Pancreas (tissue), 10 donors: ENCODE results near the gene TTLL8. TPM values are rescaled to one million over a fixed set of nuclear protein-coding genes. Genes with fewer than 3 reads are reported as not detected.
A peak's percentile ranks its signal among the peaks of the same experiment; 100 is the strongest.

Experiments
- ATAC-seq, 4 donors: fragments of 200-7000 bp; cut with Tn5 transposase; one replicate each; pipeline versions ENCODE4 v1.8.0 to v1.9.1; 2020; ENCODE audit warnings: mild to moderate bottlenecking in 4 of 4, moderate library complexity in 4 of 4
- DNase-seq, 6 donors: peaks; one replicate each; pipeline ENCODE4 v3.0.0-alpha.2; 2020
- FAIRE-seq: peaks from 2 replicates; lab custom pipeline; 2012; peaks lifted over from hg19 to GRCh38; lab: Jason Lieb, UNC
- H3K27ac ChIP-seq, 4 donors: fragments of 200-600 bp; sonication (generic); 1 replicate in 3 of 4; 2 replicates in 1 of 4; pipeline versions ENCODE4 v1.5.0 to v1.8.0; 2020
- H3K27me3 ChIP-seq, 4 donors: fragments of 200-600 bp; one replicate each; pipeline ENCODE4 v1.8.0; 2021
- H3K36me3 ChIP-seq, 3 donors: fragments of 200-600 bp; sonication (generic) in 1 of 3; one replicate each; pipeline versions ENCODE4 v1.5.0 to v1.8.0; 2020 to 2021
- H3K4me1 ChIP-seq, 3 donors: fragments of 200-600 bp; one replicate each; pipeline ENCODE4 v1.8.0; 2021
- H3K4me3 ChIP-seq, 4 donors: fragments of 200-600 bp; sonication (generic) in 2 of 4; one replicate each; pipeline versions ENCODE4 v1.5.0 to v1.8.0; 2020 to 2021
- H3K9me3 ChIP-seq, 4 donors: fragments of 200-600 bp; one replicate each; pipeline ENCODE4 v1.8.0; 2021
- WGBS, 2 donors: extraction: QIAGEN DNeasy Blood & Tissue Kit; methylation state at CpG; one replicate each; pipeline ENCODE4 v1.1.7; 2013; 5-methylcytosine and 5-hydroxymethylcytosine counted together
- intact Hi-C, 3 donors: fragments of 100-400 bp; cut with DNase I; formaldehyde crosslinking; loops; one replicate each; pipeline versions ENCODE4 v1.11.1 to v1.14.2; 2022
- polyA plus RNA-seq, 2 donors: library from polyadenylated mRNA; stranded (reverse); fragments of 200-250 nt; gene quantifications; one replicate each; pipeline ENCODE4 v1.2.3, GENCODE V29; 2013
- total RNA-seq, 6 donors: library from RNA; stranded (reverse); fragmentation: NEBNext Ultra II Directional in 4 of 6; extraction: Animal tissue kit (Norgen Biotek cat#: 25700) in 4 of 6; gene quantifications; one replicate each; pipeline versions ENCODE4 v1.2.1 to v1.2.4, GENCODE V29; 2021 to 2023
- TF ChIP-seq, protein P1 (sequence below), 4 donors: fragments of 200-600 bp; sonication (generic) in 3 of 4; IDR thresholded peaks; one replicate each; pipeline versions ENCODE4 v1.5.0 to v1.8.0; 2021; ENCODE audit warnings: antibody characterized with exemption in 4 of 4
- donor health status: healthy with polysubstance abuse.
- donor health status: DM: no; HTN: no; CAD: no; lungs with moderate emphysema.
- donor health status: DM: no; HTN: no; CAD: no.
- donor health status: control.
- donor health status: control.
- donor health status: Bipolar disorder and iron deficiency.
- donor health status: DM: yes; HTN: yes; CAD: no.
- donor health status: DM: no; HTN: no; CAD: no.
- donor health status: DM: no; HTN: no; CAD: no.
- donor health status: DM: yes; HTN: yes; CAD: no.

TTLL8 gene
- total and polyA plus RNA-seq, 8 donors: not detected

- Histone ChIP-seq H3K36me3 (no peaks in the 10 kb centered on the region), H3K4me1 (no peaks in the 10 kb centered on the region), H3K27me3 (no peaks in the 10 kb centered on the region), H3K4me3 (no peak overlapping the region), H3K9me3 (no peaks in the 10 kb centered on the region), H3K27ac (no peak overlapping the region)
- FAIRE-seq (no peak), ATAC-seq (no peak), DNase-seq (peak in 3 of 6 donors; percentile 21 to 71 (median 50))
- WGBS, 2 donors: 83 to 85% methylated on average over 21 of the region's 21 CpGs
- intact Hi-C loops: loop anchor here in 1 of 3 donors (5.0 kb wide), 1 partner anchor 62 kb away; no protein-coding TSS in a partner anchor
- TF ChIP-seq, protein P1, sequence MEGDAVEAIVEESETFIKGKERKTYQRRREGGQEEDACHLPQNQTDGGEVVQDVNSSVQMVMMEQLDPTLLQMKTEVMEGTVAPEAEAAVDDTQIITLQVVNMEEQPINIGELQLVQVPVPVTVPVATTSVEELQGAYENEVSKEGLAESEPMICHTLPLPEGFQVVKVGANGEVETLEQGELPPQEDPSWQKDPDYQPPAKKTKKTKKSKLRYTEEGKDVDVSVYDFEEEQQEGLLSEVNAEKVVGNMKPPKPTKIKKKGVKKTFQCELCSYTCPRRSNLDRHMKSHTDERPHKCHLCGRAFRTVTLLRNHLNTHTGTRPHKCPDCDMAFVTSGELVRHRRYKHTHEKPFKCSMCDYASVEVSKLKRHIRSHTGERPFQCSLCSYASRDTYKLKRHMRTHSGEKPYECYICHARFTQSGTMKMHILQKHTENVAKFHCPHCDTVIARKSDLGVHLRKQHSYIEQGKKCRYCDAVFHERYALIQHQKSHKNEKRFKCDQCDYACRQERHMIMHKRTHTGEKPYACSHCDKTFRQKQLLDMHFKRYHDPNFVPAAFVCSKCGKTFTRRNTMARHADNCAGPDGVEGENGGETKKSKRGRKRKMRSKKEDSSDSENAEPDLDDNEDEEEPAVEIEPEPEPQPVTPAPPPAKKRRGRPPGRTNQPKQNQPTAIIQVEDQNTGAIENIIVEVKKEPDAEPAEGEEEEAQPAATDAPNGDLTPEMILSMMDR (IDR thresholded peaks at IDR 0.05): no peak
Measured at GRCh38 chr22:49994361-49995040, 63.6 kb downstream of the TTLL8 start.

GRCh38 chr22:49993649-49994360, 64.3 kb downstream of the TTLL8 start:
- no peaks in the 10 kb centered on the region for H3K36me3 ChIP-seq
- H3K27ac ChIP-seq: no peak overlapping the region
- DNase-seq (peak in 3 of 6 donors; percentile 25 to 63 (median 45)), FAIRE-seq (no peak), ATAC-seq (no peak)
- H3K9me3 ChIP-seq: no peaks in the 10 kb centered on the region
- WGBS, 2 donors: 56 to 66% methylated on average over 11 of the region's 11 CpGs
- no peak overlapping the region for H3K4me3 ChIP-seq
- H3K4me1 ChIP-seq: no peaks in the 10 kb centered on the region
- TF ChIP-seq, protein P1 (IDR thresholded peaks at IDR 0.05): peak in 1 of 4 donors; percentile 1
- intact Hi-C loops: loop anchor here in 1 of 3 donors (5.0 kb wide), 1 partner anchor 62 kb away; no protein-coding TSS in a partner anchor
- no peaks in the 10 kb centered on the region for H3K27me3 ChIP-seq

- no peaks in the 10 kb centered on the region for H3K36me3 ChIP-seq
- FAIRE-seq: no peak
- intact Hi-C loops: loop anchor here in 1 of 3 donors (5.0 kb wide), 1 partner anchor 61 kb away; no protein-coding TSS in a partner anchor
Measured at GRCh38 chr22:49992921-49993648, 65.0 kb downstream of the TTLL8 start.

GRCh38 chr22:49991907-49992533, 66.1 kb downstream of the TTLL8 start:
- DNase-seq: no peak
- no peaks in the 10 kb centered on the region for H3K4me1 ChIP-seq
- no peaks in the 10 kb centered on the region for H3K27me3 ChIP-seq
- H3K36me3 ChIP-seq: no peaks in the 10 kb centered on the region
- H3K27ac ChIP-seq: no peak overlapping the region
- intact Hi-C loops: loop anchor here in 1 of 3 donors (5.0 kb wide), 1 partner anchor 60 kb away; no protein-coding TSS in a partner anchor
- 82 to 87% methylated on average over 7 of the region's 7 CpGs for WGBS, 2 donors
- FAIRE-seq: no peak
- TF ChIP-seq, protein P1 (IDR thresholded peaks at IDR 0.05): no peak
- no peak for ATAC-seq
- no peaks in the 10 kb centered on the region for H3K9me3 ChIP-seq
- H3K4me3 ChIP-seq: no peak overlapping the region

More at GRCh38 chr22:49992921-49993648, 65.0 kb downstream of the TTLL8 start:
- no peak overlapping the region for H3K27ac ChIP-seq
- no peak overlapping the region for H3K4me3 ChIP-seq
- TF ChIP-seq, protein P1 (IDR thresholded peaks at IDR 0.05): peak; percentile 23 to 55 (median 48)
- no peaks in the 10 kb centered on the region for H3K27me3 ChIP-seq
- WGBS, 2 donors: 23 to 24% methylated on average over 21 to 23 of the region's 23 CpGs
- ATAC-seq (peak; percentile 76 to 96 (median 92)), DNase-seq (peak in 5 of 6 donors; percentile 51 to 84 (median 70))
- H3K4me1 ChIP-seq: no peaks in the 10 kb centered on the region
- H3K9me3 ChIP-seq: no peaks in the 10 kb centered on the region
